GM21576 (cell line): ENCODE results near the gene PLIN4.

Source experiments
- ATAC-seq: cut with Tn5 transposase; IDR thresholded peaks from one replicate; pipeline ENCODE4 v1.9.1; 2021; ENCODE audit warnings: mild to moderate bottlenecking, moderate library complexity; ENCODE audit not compliant: unreplicated experiment

The PLIN4 gene

GRCh38 chr19:4507804-4508203, 10.5 kb downstream of the PLIN4 start:
- ATAC-seq = no peak

DNA sequence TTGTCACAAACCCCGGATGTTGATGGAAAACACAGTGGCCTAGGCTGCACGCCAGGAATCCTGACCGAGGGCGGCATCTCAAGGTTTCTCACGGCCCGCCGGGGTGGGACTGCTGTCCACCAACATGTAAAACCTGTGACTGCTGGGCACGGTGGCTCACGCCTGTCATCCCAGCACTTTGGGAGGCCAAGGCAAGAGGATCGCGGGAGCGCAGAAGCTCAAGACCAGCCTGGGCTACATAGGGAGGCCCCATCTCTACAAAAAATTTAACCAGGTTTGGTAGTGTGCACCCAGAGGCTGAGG, 11.2 kb downstream of the PLIN4 start:
- ATAC-seq = no peak

DNA sequence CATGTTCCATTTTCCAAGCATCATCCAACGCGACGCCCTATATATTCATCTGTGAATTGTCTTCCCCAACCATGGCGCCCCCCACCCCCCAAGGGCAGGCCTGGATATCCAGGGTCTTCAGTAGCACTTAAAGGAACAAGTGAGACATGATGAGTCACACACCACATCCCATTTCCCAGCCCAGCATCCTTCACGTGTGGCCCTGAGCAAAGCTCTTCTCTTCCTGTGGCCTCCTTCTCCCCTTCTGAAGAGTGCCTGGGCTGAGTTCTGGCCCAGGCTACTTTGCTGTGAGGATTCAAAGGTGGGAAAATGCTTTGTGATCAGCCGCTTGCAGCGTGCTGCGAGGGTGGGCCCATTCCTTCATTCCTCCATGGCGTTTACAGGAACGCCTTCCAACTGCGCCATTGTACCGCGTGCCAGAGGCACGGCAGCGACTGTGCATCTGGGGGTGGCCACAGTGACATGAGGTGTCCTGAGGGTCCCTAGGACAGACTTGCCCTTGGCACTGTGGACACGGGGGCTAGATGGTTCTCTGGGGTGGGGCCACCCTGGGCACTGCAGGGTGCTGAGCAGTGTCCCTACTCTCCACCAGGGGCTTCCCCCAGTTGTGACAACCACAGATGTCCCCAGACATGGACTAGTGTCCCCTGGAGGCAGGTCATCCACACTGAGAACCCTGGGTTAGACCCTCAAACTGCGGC, 11.7 kb downstream of the PLIN4 start:
- ATAC-seq = no peak

DNA sequence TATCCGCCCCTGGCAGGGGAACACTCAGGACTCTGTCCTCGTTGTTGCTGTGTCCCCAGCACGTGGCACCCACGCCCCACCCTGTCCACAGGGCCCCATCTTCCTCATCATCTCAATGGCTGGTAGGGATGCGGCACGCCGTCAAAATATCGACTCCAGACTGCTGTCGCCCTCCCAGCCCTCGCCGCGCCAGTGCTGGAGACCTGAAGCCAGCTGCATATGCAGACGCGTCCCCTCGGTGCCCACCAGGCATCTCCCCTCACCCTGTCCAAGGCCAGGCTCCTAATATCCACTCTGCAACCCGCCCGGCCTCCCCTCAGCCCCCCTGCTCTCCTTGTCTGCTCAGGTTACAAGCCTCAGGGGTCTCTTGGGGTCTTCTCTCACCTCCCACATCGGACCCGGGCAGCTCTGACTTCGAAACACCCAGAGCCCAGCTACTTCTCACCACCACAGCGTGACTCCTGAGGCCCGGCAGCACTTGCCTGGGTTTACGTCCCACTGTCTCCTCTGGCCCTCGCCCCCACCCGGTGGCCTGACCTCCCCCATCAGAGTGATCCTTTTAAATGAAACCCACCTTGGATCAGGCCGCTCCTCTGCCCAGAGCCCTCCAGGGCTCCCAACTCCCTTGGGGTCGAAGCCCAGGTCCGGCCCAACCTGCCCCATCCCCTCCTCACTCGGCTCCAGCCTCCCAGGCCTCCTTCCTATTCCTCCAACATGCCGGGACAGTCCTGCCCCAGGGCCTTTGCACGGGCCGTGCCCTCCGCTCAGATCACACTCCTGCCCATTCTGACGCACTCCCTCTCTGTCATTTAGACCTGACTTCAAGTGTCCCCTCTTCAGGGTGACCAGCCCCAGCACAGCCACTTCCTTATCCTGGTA, 12.5 kb downstream of the PLIN4 start:
- ATAC-seq = no peak

GRCh38 chr19:4504891-4505569, 13.3 kb downstream of the PLIN4 start:
- ATAC-seq = no peak

DNA sequence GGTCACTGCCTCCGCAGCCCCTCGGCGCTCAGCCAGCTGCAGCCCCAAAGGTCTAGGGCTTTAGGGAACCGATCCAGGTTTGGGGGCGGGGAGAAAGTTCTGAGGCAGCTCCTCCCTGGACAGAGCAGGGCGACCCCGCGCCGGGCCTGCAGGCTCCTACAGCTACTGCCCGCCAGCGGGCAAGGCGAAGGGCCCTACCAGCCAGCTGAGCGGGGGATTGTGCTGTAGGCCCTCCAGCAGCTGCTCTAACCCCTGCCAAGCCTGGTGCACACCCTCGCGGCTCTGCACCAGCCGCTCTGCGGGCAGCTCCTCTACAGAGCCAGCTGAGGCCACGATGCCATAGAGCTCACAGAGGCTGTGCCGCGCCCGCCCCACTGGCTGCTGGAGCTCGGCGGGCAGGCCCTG, 14.0 kb downstream of the PLIN4 start:
- no peak for ATAC-seq

- no peak for ATAC-seq
Observed at GRCh38 chr19:4503825-4504170, 14.5 kb downstream of the PLIN4 start.

DNA sequence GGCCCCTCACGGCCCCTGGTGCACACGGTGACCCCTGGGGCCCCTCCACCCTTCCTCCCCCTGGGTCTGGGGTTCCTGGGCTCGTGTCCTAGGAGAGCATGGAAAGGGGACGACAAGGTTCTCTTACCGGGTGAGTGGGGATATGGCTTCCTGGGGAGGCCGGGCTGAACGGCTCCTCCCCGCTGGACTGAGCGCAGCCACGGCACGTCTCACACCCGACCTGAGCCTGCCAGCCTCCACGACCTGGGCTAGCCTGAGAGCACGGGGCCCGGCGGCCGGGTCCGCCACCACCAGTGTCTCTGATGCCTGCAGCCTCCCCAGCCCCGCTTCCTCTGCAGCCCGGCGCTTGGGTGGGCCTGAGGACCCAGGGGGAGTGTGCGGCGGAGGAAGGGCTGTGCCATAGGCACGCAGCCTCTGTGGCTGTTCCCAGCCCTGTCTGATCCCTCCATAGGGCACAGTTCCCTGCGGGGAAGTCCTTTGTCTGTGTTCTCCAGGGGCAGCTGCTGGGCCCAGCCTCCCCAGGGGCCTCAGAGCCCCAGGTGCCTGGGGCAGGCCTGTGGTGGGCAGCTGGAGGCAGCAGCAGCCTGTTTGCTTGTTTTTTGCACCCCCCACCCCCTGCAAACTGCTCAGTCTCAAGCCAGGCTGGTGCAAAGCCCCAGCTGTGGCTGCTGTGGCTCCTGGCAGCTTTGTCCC, 15.0 kb downstream of the PLIN4 start:
- no peak for ATAC-seq

- ATAC-seq = no peak
Observed at GRCh38 chr19:4502282-4503131, 15.8 kb downstream of the PLIN4 start.

DNA sequence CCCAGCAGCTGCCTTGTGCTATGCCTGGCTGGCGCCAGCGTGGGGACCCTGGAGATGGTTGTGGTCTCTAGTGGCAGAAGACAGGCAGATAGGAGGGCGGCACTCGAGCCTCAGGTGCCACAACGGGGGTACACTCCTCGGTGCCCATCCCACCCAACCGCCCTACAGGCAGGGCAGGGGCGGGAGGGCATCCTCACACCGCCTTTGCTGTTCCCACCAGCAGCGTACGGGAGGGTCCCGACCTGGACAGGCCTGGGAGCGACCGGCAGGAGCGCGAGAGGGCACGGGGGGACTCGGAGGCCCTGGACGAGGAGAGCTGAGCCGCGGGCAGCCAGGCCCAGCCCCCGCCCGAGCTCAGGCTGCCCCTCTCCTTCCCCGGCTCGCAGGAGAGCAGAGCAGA, 16.6 kb downstream of the PLIN4 start:
- ATAC-seq = no peak

GRCh38 chr19:4500841-4501591, 17.3 kb downstream of the PLIN4 start:
- ATAC-seq = no peak

DNA sequence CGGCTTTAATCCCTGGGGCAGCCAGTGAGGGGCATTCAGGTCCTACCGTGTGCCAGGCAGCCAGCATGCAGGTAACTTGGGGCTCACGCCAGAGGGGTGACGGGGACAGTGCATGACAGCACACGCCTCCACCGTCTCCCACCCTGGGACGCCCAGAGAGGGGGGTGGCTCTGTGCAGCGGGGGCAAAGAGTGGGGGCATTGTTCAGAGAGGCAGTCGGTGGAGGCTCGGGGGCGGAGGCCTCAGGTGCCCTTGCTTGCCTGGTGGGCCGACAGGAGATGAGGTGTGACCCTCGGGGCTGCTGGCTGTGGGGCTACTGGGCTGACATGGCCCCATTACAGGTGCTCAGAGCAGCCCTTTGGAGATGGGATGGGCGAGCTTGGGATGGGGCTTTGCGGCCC, 18.4 kb downstream of the PLIN4 start:
- ATAC-seq = no peak

DNA sequence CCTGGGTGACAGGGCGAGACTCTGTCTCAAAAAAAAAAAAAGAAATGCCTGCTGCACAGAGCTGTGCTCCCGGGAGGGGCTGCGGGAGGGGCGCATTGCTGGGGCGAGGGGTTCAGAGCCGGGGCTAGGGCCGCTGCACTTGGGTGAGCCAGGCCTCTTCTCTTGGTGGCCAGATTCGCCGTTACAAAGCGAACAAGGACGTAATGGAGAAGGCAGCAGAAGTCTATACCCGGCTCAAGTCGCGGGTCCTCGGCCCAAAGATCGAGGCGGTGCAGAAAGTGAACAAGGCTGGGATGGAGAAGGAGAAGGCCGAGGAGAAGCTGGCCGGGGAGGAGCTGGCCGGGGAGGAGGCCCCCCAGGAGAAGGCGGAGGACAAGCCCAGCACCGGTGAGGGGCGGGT, 19.0 kb downstream of the PLIN4 start:
- no peak for ATAC-seq

DNA sequence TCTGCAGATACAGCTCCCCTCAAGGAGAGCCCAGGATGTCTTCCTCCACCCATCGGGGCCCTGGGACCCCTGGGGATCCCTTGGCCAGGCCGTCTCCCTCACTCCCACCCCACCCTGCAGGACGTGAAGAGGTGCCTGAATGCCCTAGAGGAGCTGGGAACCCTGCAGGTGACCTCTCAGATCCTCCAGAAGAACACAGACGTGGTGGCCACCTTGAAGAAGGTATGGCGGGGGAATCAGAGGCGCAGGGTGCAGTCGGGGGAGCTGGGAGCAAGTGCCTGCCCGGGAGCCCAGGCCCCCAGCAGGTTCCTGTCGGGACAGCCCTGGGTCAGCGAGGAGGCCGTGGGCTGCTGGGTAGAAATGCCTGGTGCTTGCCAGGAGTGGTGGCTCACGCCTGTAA, 19.6 kb downstream of the PLIN4 start:
- no peak for ATAC-seq

GRCh38 chr19:4497770-4498389, 20.4 kb downstream of the PLIN4 start:
- no peak for ATAC-seq

- ATAC-seq = no peak
Observed at GRCh38 chr19:4496304-4496703, 22.0 kb downstream of the PLIN4 start.

DNA sequence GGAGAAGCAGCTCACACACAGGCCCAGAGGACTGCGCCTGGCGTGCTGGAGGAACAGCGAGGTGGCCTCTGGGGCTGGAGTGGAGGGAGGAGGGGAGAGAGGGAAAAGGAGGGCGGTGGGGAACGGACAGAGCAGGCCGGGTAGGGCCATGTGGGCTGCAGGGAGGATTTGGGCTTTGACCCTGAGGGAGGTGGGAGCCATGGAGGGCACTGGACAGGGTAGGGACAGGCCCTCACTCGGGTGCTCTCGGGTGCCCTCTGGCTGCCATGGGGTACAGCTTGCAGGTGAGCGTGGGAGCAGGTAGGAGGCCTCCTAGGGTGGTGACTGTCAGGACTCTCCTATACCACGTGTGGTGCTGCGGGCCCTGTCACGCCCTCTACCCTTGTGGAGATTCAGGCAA, 22.8 kb downstream of the PLIN4 start:
- no peak for ATAC-seq

DNA sequence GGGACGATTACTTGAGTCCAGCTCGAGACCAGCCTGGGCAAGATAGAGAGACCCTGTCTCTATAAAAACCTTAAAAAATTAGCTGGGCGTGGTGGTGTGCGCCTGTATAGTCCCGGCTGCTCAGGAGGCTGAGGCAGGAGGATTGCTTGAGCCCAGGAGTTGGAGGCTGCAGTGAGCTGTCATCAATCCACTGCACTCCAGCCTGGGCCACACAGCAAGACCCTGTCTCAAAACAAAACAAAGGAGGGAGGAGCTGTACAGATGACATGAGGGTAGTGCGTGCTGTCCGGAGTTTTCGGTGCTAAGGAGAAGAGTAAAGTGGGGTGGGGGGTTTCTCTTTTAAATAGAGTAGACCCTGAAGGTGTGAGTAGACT, 23.6 kb downstream of the PLIN4 start:
- no peak for ATAC-seq

GRCh38 chr19:4493929-4494690, 24.2 kb downstream of the PLIN4 start:
- no peak for ATAC-seq
